Measurements from ENCODE around the gene CNOT4.

DNA sequence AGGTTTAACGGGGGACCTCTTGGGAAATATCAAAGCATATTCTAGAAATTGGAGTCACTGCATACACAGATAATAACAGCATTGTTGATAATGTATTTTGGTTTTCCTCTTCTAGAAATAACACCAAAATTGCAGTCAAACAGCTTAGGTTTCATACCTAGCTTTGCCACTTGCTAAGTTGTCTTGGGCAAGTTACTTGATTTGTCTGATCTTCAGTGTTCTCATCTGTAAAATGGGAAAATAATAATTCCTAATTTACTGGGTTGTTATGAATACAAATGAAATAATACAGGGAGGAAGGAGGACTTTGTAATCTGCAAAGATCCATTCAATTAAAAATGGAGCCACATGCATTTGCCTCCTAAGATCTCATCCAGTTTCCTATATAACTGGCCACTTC is 27.6 kb upstream of the CNOT4 start:
- TF ChIP-seq, protein P1, sequence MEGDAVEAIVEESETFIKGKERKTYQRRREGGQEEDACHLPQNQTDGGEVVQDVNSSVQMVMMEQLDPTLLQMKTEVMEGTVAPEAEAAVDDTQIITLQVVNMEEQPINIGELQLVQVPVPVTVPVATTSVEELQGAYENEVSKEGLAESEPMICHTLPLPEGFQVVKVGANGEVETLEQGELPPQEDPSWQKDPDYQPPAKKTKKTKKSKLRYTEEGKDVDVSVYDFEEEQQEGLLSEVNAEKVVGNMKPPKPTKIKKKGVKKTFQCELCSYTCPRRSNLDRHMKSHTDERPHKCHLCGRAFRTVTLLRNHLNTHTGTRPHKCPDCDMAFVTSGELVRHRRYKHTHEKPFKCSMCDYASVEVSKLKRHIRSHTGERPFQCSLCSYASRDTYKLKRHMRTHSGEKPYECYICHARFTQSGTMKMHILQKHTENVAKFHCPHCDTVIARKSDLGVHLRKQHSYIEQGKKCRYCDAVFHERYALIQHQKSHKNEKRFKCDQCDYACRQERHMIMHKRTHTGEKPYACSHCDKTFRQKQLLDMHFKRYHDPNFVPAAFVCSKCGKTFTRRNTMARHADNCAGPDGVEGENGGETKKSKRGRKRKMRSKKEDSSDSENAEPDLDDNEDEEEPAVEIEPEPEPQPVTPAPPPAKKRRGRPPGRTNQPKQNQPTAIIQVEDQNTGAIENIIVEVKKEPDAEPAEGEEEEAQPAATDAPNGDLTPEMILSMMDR (conservative IDR thresholded peaks at IDR 0.05 in 1 of 2, IDR thresholded peaks at IDR 0.05 in 1 of 2; ENCODE audit: low read depth in 1 of 2, low read length in 2 of 2), result no peak
- TF ChIP-seq EZH2 (IDR thresholded peaks at IDR 0.05; ENCODE audit: low read length, missing control alignments), result no peak

Measured in fibroblast of lung (primary cell).